SK-N-MC (cell line): Measurements from ENCODE around the gene TIMM8A.

ENCODE experiments used
- EZH2 ChIP-seq: fragments of 200-600 bp; sonication (generic); IDR thresholded peaks from one replicate; pipeline ENCODE4 v1.6.1; 2017; ENCODE audit warnings: antibody characterized with exemption
- POLR2AphosphoS5 ChIP-seq: IDR thresholded peaks from 2 replicates; pipeline ENCODE4 v1.6.1; 2012; ENCODE audit warnings: mild to moderate bottlenecking, low read depth, low read length, borderline replicate concordance

DNA sequence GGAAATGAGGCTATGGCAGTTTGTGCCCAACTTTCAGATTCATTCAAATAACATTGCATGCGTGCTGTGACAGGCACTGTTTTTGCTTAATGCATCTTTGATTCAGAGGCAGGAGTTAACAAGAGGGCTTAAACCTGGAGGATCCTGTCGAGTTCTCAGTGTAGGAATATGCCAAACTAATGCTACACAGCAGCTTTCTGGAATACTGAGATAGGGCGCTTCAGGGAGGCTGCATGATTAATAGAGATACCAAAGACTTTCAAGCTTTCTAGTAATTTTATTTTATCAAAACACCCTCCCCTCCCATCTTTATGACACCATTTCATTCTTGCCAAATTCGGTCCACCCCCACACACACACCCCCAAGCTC, 636 bp upstream of the TIMM8A start:
- TF ChIP-seq POLR2AphosphoS5 (no peak), EZH2 (no peak)
